CD4-positive, alpha-beta T cell treated with Interleukin-10 for 1 hour (primary cell): Measurements from ENCODE around the gene CD6.
"Not testable (repeated sequence)": the region's sequence is repeated elsewhere in the genome, so short reads cannot be mapped to it uniquely, and the experiment has no call there.

Source experiments
- DNase-seq: peaks from one replicate; pipeline ENCODE4 v3.0.0-alpha.2; 2020

The CD6 gene

GRCh38 chr11:61059260-61059752, 87.8 kb downstream of the CD6 start:
- no peak for DNase-seq

GRCh38 chr11:61061081-61061826, 89.8 kb downstream of the CD6 start:
- DNase-seq = peak; percentile 77

GRCh38 chr11:61062181-61062930, 90.9 kb downstream of the CD6 start:
- DNase-seq = no peak

GRCh38 chr11:61065236-61065635, 93.8 kb downstream of the CD6 start:
- DNase-seq = not testable (repeated sequence)

- DNase-seq = no peak
Observed at GRCh38 chr11:61065955-61066638, 94.6 kb downstream of the CD6 start.

GRCh38 chr11:61066645-61067044, 95.2 kb downstream of the CD6 start:
- no peak for DNase-seq

GRCh38 chr11:61067782-61068446, 96.4 kb downstream of the CD6 start:
- no peak for DNase-seq

- DNase-seq = no peak
Observed at GRCh38 chr11:61068581-61068980, 97.1 kb downstream of the CD6 start.

- DNase-seq = no peak
Observed at GRCh38 chr11:61069427-61069826, 97.9 kb downstream of the CD6 start.
